Measurements from ENCODE around the gene OTUD3.

DNA sequence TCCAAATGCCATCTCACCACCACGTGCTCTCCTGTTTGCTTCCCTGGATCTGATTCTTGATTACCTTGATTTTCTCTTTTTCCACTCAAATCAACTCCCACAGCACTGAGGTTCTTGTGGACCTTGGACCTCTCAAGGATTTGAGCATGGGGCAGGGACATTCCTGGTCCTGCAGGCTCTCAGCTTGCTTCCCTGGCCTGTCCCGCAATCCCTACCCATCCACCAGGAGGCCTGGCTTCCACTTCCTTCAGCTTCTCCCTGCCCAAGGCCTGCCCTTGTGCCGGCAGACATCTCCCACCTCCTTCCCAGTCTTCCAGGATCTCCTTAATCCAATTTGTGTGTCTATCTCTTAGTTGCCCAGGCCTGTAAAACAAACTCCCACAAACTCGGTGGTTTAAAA, 75.6 kb downstream of the OTUD3 start:
- no peak for TF ChIP-seq EZH2 (IDR thresholded peaks at IDR 0.05; ENCODE audit: low read length)
- TF ChIP-seq, protein P1, sequence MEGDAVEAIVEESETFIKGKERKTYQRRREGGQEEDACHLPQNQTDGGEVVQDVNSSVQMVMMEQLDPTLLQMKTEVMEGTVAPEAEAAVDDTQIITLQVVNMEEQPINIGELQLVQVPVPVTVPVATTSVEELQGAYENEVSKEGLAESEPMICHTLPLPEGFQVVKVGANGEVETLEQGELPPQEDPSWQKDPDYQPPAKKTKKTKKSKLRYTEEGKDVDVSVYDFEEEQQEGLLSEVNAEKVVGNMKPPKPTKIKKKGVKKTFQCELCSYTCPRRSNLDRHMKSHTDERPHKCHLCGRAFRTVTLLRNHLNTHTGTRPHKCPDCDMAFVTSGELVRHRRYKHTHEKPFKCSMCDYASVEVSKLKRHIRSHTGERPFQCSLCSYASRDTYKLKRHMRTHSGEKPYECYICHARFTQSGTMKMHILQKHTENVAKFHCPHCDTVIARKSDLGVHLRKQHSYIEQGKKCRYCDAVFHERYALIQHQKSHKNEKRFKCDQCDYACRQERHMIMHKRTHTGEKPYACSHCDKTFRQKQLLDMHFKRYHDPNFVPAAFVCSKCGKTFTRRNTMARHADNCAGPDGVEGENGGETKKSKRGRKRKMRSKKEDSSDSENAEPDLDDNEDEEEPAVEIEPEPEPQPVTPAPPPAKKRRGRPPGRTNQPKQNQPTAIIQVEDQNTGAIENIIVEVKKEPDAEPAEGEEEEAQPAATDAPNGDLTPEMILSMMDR (optimal IDR thresholded peaks at IDR 0.05 in 1 of 3, IDR thresholded peaks at IDR 0.05 in 1 of 3, conservative IDR thresholded peaks at IDR 0.05 in 1 of 3; ENCODE audit: extremely low read depth in 1 of 3, insufficient read depth in 2 of 3, low read length in 3 of 3), result peak; percentile 19 to 35 (median 31)

Measured in keratinocyte (primary cell).